Measurements from ENCODE around the gene CSRP2.

The CSRP2 gene

GRCh38 chr12:76888775-76889174, 10.0 kb upstream of the CSRP2 start:
- Mint-ChIP-seq H3K4me1 (peaks cover 13% of the 10 kb centered on the region), H3K27me3 (ENCODE audit: low read depth, poor library complexity) (no peaks in the 10 kb centered on the region)

GRCh38 chr12:76883811-76884210, 5.0 kb upstream of the CSRP2 start:
- Mint-ChIP-seq H3K27me3 (ENCODE audit: low read depth, poor library complexity) (no peaks in the 10 kb centered on the region), H3K4me3 (no peak overlapping the region), H3K27ac (no peak overlapping the region), H3K36me3 (ENCODE audit: low read depth) (no peaks in the 10 kb centered on the region), H3K4me1 (peaks cover 35% of the 10 kb centered on the region), H3K9me3 (no peaks in the 10 kb centered on the region)
- no peak for DNase-seq
- no peak for TF ChIP-seq CTCF (IDR thresholded peaks at IDR 0.05)

More at GRCh38 chr12:76888775-76889174, 10.0 kb upstream of the CSRP2 start:
- Mint-ChIP-seq H3K36me3 (ENCODE audit: low read depth) (peaks cover 8% of the 10 kb centered on the region), H3K27ac (no peak overlapping the region), H3K4me3 (no peak overlapping the region), H3K9me3 (peaks cover 15% of the 10 kb centered on the region)
- no peak for DNase-seq
- TF ChIP-seq CTCF (IDR thresholded peaks at IDR 0.05) = no peak

- Mint-ChIP-seq H3K4me3 (no peak overlapping the region), H3K4me1 (peaks cover 31% of the 10 kb centered on the region), H3K36me3 (ENCODE audit: low read depth) (no peaks in the 10 kb centered on the region), H3K27me3 (ENCODE audit: low read depth, poor library complexity) (no peaks in the 10 kb centered on the region), H3K27ac (no peak overlapping the region), H3K9me3 (no peaks in the 10 kb centered on the region)
- no peak for TF ChIP-seq CTCF (IDR thresholded peaks at IDR 0.05)
- no peak for DNase-seq
Observed at GRCh38 chr12:76883151-76883550, 4.3 kb upstream of the CSRP2 start.

- no peaks in the 10 kb centered on the region for H3K36me3 Mint-ChIP-seq (ENCODE audit: low read depth)
- TF ChIP-seq CTCF (IDR thresholded peaks at IDR 0.05) = no peak
- no peaks in the 10 kb centered on the region for H3K27me3 Mint-ChIP-seq (ENCODE audit: low read depth, poor library complexity)
- no peak for DNase-seq
- H3K4me3 Mint-ChIP-seq = no peak overlapping the region
- H3K4me1 Mint-ChIP-seq = peaks cover 35% of the 10 kb centered on the region
- no peak overlapping the region for H3K27ac Mint-ChIP-seq
- no peaks in the 10 kb centered on the region for H3K9me3 Mint-ChIP-seq
Observed at GRCh38 chr12:76882367-76882766, 3.5 kb upstream of the CSRP2 start.

- Mint-ChIP-seq H3K4me1 (peaks cover 47% of the 10 kb centered on the region), H3K36me3 (ENCODE audit: low read depth) (no peaks in the 10 kb centered on the region), H3K27me3 (ENCODE audit: low read depth, poor library complexity) (no peaks in the 10 kb centered on the region), H3K4me3 (no peak overlapping the region), H3K9me3 (no peaks in the 10 kb centered on the region), H3K27ac (no peak overlapping the region)
- DNase-seq = no peak
- TF ChIP-seq CTCF (IDR thresholded peaks at IDR 0.05) = no peak
Observed at GRCh38 chr12:76881142-76881541, 2.3 kb upstream of the CSRP2 start.

GRCh38 chr12:76880519-76881023, 1.8 kb upstream of the CSRP2 start:
- peaks cover 52% of the 10 kb centered on the region for H3K4me1 Mint-ChIP-seq
- H3K9me3 Mint-ChIP-seq = no peaks in the 10 kb centered on the region
- peak overlapping the region; percentile 50 for H3K4me3 Mint-ChIP-seq
- TF ChIP-seq CTCF (IDR thresholded peaks at IDR 0.05) = no peak
- DNase-seq = no peak
- peak overlapping the region; percentile 49 for H3K27ac Mint-ChIP-seq
- H3K27me3 Mint-ChIP-seq (ENCODE audit: low read depth, poor library complexity) = no peaks in the 10 kb centered on the region
- H3K36me3 Mint-ChIP-seq (ENCODE audit: low read depth) = no peaks in the 10 kb centered on the region
